GM21367 (cell line): ENCODE measurements around the gene HABP4.

Source experiments
- ATAC-seq: cut with Tn5 transposase; IDR thresholded peaks from one replicate; pipeline ENCODE4 v1.9.1; 2021; ENCODE audit not compliant: unreplicated experiment

HABP4 gene

DNA sequence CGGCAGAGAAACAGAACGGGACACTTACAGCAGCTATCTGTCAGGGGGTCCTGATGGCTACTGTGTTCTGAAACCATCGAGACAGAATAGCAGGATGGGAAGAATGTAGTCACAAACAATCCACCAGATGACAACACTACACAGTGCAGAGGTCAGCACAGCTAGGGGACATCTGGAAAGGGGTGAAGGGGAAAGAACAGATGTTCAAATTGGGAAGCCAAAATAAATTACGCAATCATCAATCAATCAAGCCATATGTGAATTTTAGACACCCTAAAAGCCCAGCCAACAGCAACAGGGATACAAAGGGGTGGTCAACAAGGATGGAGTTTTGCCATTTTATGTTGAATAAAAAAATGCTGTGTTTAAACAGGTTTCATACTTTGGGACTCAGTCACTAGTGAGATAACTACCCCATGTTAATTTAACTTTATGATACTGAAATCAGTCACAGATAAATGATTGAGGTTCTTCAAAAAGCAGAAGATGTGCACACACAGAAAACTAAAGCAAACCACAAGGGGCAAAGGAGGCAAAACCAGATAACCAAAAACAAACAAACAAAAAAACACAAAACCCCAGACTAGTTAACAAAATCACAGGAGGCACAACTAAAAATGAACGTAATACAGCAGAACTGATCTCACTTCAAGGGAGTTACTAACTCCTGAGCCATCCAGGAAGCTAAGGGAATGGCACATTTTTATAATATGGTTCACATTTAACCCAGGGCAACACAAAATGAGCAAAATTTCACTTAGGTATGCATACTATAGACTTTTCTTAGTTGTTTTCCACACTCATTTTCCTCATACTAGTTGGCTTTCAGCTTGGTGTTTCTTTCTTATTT, 65.9 kb downstream of the HABP4 start:
- no peak for ATAC-seq

DNA sequence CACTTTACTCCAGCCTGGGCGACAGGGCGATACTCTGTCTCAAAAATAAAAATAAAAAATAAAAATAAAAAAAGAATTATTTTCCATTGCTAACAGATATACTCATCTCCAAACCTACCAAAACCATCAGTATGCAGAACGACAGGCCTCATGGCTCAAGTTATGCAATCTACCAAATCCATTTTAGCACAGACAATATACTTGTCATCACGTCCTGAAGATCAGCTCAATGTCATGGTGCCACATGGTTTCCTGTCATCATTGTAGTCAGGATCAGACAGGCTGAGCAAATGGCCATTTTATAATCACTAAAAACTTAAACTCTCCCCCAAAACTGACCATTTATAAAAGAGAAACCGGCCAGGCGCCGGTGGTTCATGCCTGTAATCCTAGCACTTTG, 69.1 kb downstream of the HABP4 start:
- ATAC-seq: no peak

DNA sequence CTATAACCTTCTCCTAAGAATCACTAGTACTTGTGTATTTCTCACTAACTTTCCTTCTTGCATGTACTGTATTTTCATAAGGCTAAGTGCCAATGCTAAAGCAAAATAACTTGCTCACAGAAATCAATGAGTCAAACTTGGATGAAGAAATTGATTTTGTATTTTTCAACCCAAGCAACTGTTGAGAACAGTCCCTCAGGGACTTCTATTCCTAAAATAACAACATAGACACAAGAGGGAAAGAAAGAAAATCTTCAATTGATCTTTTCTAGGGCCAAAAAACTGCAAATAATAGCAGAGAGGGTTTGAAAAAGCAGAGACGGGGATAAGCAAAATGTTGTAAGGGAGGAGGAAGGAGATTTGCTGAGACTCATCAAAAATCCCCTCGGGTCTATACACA, 69.8 kb downstream of the HABP4 start:
- no peak for ATAC-seq

DNA sequence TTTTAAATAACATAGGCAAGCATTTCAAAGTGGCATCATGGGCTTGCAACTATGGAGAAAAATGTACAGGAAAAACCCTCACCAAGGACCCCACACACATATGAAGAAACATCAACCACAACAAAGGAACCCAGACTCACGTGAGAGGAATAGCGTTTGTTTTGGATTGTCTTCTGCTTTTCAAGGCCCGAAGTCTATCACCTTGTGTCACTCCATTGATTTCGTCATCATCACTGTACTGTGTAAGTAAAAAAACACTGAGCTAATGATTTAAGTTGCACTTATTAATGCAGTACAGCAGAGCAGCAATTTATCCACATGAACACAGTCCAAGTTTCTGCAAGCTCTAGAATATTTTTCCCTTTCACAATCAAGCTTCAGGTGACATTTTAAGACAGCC, 72.4 kb downstream of the HABP4 start:
- ATAC-seq: no peak

DNA sequence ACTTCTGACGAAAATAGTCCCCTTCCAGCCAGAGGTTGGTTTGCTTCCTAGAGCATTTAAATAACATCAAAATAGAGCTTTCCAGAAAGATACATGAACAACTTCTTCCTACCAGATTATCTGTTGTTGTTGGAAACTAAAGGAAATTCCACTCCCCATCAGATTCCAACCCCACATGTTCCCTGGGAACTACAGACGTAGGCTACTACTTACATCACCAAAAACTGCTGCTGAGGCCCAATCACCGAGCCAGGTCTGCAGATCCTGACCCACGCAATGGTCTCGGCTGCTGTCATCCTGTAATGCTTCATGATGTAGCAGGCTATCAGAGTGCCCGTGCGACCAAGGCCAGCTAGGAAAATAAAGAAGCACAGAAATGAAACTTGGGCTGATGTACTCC, 73.4 kb downstream of the HABP4 start:
- ATAC-seq: no peak

DNA sequence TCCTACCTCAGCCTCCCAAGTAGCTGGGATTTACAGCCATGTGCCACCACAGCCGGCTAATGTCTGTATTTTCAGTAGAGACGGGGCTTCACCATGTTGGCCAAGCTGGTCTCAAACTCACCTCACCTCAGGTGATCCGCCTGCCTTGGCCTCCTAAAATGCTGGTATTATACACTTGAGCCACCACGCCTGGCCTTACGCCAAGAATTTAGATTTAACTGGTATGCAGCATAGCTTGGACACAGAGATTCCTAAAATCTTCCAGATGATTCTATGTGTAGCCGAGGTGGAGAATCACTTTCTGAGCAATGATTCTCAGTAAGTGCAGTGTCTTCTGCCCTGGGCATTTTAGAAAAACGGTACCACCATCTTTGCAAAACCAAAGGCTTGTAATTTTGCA, 74.1 kb downstream of the HABP4 start:
- ATAC-seq: no peak

DNA sequence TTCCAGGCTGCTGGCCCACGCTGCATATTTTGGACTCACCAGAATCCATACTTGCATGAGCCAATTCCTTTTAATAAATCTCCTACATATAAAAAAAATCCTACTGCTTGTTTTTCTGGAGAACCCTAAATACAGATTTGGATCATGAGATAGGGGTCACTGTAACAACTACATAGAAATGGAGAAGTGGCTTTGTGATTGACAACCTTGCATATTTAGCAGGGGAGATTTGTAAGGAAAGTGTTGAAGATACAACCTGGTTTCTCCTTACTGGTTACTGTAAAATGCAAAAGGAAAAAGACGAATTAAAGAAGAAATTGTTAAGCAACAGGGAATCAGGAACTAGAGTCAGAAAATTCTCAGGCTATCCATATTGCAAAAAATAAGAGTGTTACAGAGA, 74.8 kb downstream of the HABP4 start:
- ATAC-seq: no peak

DNA sequence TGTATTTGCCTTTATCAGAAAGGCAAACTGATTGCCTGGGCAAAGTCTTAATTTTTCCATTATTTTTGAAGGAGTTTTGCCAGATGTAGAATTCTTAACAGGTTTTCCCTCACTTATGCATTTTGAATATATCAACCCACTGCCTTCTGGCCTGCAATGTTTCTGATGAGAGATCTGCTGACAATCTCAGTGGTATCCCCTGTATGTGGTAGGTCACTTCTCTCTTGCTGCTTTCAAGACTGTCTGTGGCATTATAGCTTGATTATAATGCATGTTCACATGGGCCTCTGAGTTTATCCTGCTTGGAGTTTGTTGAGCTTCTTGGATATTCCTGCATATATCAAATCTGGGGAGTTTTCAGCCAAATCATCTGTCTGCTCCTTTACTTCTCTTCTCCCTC, 82.2 kb downstream of the HABP4 start:
- ATAC-seq: no peak

DNA sequence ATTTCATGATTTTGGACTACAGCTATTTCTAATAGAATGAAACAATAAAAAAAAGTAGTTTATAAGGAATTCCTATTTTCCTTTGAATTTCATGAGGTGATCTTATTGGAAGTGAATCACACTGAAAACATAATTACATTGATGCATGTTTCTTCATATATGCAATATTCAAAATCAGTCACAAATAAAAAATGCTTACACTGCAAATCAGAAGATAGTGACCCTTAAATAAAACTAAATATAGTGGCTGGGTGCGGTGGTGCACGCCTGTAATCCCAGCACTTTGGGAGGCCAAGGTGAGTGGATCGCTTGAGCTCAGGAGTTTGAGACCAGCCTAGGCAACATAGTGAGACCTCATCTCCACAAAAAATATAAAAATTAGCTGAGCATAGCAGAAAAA, 90.1 kb downstream of the HABP4 start:
- ATAC-seq: no peak
